ENCODE results near the gene APEX1.
"Not testable (repeated sequence)": the region's sequence is repeated elsewhere in the genome, so short reads cannot be mapped to it uniquely, and the experiment has no call there.

APEX1 gene

DNA sequence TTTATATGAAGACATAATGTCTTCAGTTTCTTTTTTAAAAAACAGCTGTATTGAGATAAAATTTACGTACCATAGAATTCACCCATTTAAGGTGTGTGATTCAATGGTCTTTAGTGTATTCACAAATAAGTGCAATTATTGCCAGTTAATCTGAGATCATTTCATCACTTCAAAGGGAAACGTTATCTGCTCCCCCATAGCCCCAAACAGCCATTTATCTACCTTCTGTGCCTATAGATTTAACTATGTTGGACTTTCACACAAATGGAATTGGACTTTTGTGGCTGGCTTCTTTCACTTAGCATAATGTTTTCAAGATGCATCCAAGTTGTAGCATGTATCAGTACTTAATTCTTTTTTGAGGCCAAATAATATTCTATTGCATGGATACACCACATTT lies 23.9 kb downstream of the APEX1 start:
- no peak for DNase-seq

- DNase-seq: no peak
Observed at GRCh38 chr14:20482382-20482781, 27.4 kb downstream of the APEX1 start.

GRCh38 chr14:20485900-20486299 lies 30.9 kb downstream of the APEX1 start:
- DNase-seq: no peak

GRCh38 chr14:20486684-20487395 lies 31.8 kb downstream of the APEX1 start:
- DNase-seq: no peak

DNA sequence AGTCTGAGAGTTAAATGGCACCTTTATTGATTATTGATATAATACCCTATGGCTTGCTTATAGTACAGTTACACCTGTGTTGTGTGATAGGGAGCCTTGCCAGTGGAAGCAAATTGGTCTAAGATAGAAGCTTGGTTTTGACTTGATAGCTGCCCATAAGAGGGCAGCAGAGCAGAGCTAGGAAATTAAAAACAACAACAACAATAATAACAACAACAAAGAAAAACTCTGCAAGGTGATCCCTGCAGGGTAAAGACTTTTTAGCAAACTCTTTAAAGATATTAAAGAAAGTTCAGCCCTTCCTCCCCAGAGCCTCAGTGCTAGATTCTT lies 32.3 kb downstream of the APEX1 start:
- DNase-seq: no peak

DNA sequence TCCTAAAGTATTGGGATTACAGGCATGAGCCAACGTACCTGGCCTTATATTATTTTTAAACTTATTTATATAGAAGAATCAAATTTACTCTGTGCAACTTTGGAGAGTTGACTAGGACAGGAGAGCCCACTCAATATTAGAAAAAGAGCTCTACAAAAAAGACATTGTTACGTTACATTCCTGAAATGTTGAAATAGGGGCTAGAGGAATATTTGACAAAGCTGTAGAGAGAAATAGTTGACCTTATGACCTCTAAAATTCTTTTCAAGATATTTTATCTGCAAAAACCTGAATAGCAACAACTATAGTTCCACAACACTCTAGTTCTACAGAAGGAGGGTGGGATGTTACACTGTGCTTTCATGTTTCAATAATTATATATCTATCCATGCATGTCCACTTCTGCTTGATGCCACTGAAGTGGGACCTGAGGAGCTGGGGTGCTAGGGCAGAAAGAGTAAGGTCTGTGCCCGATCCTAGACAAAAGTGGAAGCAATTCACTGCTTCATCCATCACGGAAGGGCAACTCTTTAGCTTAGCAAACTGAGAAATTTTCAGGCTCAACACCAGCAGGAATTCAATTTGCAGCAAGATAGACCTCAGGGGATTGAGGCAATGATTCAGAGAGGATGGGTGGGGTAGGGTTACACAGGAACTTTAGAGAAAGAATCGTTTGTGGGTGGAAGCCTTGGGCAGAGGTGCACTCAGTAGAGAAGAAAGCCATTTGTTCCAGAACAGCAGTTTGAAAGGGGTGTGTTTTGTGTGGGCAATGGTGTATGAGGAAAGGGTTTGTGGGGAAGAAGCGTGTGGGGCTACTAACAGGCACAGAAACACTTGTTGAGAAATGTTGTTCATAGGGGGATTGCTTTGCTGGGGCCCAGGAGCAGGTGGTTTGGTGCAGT lies 34.3 kb downstream of the APEX1 start:
- no peak for DNase-seq

GRCh38 chr14:20490563-20490962 lies 35.5 kb downstream of the APEX1 start:
- DNase-seq: no peak

DNA sequence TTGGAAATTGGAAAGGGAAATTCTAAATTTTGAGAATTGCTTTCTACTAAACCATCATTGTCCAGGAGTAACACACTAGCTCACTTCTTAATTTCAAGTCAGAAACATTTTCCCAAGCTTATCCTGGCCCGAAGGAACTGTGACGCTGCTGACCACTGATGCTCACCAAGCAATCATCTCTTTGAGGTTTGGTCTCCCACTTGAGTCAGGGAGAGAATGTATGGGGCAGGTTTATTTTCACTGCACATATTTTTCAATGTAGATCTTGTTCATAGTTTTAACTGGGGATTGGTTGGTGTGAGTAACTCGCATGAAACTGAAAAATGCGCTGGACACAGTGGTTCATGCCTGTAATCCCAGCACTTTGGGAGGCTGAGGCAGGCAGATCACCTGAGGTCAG lies 37.5 kb downstream of the APEX1 start:
- DNase-seq: no peak

DNA sequence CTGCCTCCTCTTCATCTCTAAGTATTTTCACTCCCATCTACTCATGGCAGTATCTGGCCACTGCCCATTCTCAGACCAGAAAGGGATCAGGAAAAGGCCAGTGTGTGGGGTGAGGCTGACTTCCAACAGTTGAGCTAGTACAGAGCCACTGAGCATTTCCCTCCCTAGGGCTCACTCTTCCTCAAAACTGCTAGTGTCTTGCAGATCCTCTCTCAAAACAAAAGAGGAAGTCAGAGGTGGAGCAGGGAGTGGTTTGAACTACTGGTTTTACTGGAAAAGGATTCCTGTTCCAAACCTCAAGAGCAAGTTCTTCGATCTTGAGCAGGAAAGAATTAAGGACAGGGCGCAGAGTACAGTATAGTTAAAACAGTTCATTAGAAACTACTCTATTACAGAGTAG lies 38.6 kb downstream of the APEX1 start:
- DNase-seq: no peak

DNA sequence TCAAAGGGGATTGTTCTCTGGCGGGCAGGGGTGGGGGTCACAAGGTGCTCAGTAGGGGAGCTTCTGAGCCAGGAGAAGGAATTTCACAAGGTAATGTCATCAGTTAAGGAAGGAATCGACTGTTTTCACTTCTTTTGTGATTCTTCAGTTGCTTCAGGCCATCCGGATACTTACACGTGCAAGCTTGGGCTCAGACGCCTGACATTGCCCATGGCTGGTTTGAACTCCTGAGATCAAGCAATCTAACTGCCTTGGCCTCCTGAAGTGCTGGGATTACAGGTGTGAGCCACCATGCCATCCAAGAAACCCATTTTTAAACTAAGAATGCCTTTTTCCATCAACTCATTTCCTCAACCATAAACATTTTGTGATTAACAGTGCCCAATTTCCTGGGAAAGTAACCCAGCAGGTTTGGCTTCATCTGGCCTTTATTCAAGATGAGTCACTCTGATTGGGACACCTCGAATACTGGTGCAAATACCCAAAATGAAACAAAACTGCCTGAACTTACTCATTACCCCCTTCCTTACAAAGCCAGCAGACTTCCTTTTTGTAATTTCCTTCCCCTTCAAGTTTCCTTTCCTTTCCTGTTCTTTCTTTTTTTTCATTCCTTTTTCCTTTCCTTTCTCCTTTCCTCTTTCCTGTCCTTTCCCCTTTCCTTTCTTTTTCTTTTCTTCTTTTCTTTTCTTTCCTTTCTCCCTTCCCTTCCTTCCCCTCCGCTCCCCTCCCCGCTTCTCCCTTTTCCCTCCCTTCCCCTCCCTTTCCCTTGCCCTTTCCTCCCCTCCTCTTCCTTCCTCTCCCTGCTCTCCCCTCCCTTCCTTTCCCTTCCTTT lies 40.1 kb downstream of the APEX1 start:
- DNase-seq: no peak

DNA sequence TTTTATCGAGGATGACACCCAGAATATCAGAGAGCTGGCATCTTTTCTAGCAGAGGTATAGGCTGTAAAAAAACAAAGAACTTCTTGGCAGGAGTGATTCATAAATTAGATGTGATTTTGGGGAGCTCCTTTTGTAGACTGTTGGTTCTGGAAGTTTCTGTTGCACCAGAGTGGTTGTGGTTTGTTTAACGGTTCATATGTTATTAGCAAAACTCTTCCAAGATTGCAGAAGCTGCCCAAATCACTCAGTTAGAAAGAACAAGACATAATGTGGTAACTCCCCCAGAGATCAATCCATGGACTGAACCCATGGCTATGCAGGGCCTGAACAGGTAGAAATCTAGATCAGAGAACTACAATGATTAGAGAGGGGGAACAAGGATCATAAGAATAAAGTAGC lies 43.6 kb downstream of the APEX1 start:
- no peak for DNase-seq

- no peak for DNase-seq
Observed at GRCh38 chr14:20499108-20499507, 44.1 kb downstream of the APEX1 start.

DNA sequence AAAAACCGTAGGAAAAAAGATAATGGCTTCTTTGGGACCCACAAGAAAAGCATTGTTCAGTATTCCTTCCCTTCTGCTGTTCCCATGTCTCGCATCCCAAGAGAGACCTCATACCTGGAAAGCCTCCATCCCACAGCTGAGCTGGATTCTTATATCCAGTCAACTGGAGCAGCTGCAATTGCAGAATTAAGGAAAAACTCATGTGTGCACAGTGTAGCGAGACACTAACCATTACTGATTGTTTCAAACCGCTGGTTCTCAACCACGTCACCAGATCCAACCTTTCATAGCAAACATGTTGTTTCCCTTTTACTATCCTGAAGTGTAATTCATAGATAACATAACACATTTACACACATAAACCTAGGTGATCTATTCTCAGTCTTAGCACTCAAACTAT lies 44.9 kb downstream of the APEX1 start:
- no peak for DNase-seq

DNA sequence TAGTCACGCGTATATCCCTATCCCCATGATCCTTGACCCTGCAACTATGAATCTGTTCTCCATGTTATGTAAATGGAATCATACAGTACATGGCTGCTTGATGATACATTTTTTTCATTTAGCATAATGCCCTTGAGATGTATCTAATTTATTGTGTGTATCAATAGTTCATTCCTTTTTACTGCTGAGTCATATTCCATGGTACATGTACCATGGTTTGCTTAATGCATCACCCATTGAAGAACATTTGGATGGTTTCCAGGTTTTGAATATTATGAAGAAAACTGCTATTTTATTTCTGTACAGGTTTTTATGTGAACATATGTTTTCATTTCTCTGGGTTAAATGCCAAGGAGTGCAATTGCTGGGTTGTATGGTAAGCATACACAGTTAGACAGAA lies 46.3 kb downstream of the APEX1 start:
- DNase-seq: no peak

DNA sequence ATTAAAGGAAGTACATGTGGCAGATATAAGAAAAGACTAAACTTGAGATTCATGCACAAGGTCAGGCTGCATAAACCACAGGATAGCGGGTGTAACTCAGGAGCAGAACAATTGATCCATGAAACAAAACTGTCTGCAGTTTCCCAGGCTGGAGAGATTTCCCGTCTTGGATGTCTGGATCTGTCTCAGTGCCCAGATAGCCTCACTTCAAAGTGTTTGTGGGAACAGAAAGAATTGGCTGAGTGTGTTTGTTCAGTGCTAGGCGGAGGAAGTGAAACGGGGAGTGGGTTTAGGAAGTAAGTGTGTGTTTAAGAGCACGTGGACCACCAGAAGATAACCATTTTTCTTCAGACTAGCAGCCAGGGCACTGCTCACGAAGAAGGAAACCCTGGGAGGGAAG lies 48.9 kb downstream of the APEX1 start:
- DNase-seq: no peak

DNA sequence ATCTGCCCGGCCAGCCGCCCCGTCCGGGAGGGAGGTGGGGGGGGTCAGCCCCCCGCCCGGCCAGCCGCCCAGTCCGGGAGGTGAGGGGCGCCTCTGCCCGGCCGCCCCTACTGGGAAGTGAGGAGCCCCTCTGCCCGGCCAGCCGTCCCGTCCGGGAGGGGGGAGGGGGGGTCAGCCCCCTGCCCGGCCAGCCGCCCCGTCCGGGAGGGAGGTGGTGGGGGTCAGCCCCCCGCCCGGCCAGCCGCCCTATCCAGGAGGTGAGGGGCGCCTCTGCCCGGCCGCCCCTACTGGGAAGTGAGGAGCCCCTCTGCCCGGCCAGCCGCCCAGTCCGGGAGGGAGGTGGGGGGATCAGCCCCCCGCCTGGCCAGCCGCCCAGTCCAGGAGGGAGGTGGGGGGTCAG lies 51.2 kb downstream of the APEX1 start:
- not testable (repeated sequence) for DNase-seq

DNA sequence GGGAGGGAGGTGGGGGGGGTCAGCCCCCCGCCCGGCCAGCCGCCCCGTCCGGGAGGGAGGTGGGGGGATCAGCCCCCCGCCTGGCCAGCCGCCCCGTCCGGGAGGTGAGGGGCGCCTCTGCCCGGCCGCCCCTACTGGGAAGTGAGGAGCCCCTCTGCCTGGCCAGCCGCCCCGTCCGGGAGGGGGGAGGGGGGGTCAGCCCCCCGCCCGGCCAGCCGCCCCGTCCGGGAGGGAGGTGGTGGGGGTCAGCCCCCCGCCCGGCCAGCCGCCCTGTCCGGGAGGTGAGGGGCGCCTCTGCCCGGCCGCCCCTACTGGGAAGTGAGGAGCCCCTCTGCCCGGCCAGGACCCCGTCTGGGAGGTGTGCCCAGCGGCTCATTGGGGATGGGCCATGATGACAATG lies 51.7 kb downstream of the APEX1 start:
- not testable (repeated sequence) for DNase-seq

Data from right hindlimb (tissue), 1 donor.